Hematopoietic multipotent progenitor cell treated with erythropoietin and hydrocortisone succinate and interleukin-3 and kit ligand, for 8 days (in vitro differentiated cells): ENCODE measurements around the gene TNP2.
"Not testable (repeated sequence)": the region's sequence is repeated elsewhere in the genome, so short reads cannot be mapped to it uniquely, and the experiment has no call there.

ENCODE experiments used
- DNase-seq: peaks from one replicate; pipeline ENCODE4 v3.0.0-alpha.2; 2015

The TNP2 gene

DNA sequence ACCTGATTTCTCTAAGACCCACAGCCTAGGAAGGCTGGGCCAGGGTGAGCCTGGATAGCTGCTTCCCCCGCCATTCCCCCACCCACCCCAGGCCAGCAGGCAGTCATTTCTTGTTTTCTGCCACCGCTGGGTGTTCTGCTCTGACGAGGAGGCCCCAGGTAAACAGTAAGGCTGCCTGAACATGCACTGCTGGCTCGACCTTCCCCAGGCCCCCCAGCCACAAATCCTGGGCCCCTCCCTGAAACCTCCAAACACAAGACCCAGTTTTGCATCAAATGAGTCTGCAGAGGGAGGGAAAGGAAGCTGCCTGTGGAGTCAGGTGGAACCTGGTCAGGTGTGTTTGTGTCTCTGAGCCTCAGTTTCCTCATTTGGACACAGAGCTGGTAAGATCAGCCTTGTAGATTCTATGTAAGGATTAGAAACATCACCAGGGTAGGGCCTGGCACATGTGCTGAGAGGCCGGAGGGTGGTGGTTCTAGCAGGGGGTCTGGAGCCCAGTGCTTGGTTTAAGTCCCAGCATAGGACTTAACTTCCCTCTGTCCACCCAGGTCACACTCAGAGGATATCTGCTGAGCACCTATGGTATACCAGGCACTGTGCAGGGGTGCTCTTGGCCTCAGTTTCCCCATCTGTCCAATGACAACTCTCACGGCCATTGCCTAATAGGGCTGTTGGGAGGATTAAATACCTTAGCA, 30.9 kb upstream of the TNP2 start:
- DNase-seq: no peak

DNA sequence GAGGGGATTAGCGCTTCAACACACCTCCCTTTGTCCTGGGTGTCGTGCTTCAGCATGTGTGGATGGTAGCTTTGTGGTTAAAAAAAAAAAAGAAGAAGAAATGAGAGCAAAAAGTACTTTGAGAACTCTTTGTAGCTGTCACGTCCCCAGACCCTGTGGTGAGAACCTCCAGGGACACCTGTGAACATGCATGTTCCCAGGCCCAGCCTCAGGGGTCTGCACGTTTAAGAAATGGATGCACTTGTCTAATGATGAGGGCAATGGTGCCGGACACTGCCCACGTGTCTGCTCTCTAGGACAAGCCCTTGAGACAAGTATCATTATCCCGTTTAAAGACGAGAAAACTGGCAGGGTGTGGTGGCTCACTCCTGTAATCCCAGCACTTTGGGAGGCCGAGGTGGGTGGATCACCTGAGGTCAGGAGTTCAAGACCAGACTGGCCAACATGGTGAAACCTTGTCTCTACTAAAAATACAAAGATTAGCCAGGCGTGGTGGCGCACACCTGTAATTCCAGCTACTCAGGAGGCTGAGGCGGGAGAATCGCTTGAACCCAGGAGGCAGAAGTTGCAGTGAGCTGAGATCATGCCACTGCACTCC, 29.9 kb upstream of the TNP2 start:
- DNase-seq: not testable (repeated sequence)

DNA sequence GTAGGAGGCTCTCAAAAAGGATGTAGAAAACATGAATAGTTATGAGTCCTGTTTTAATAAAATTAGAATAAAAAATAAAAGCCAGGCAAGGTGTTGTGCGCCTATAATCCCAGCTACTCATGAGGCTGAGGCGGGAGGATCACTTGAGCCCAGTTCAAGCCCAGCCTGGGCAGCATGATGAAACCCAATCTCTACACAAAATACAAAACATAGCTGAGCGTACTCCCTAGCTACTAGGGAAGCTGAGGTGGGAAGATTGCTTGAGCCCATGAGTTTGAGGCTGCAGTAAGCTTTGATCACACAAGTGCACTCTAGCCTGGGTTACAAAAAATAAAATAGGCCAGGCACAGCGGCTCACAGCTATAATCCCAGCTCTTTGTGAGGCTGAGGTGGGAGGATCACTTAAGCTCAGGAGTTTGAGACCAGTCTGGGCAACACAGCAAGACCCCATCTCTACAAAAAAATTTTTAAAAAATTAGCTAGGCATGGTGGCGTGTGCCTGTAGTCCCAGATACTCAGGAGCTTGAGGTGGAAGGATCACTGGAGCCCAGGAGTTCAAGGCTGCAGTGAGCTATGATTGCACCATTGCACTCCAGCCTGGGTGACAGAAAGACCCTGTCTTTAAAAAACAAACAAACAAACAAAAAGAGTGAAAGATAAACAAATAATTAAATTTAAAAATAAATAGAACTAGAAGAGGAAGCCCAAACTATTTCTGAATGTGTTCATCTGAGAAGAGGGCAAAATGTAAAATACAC, 29.2 kb upstream of the TNP2 start:
- no peak for DNase-seq

DNA sequence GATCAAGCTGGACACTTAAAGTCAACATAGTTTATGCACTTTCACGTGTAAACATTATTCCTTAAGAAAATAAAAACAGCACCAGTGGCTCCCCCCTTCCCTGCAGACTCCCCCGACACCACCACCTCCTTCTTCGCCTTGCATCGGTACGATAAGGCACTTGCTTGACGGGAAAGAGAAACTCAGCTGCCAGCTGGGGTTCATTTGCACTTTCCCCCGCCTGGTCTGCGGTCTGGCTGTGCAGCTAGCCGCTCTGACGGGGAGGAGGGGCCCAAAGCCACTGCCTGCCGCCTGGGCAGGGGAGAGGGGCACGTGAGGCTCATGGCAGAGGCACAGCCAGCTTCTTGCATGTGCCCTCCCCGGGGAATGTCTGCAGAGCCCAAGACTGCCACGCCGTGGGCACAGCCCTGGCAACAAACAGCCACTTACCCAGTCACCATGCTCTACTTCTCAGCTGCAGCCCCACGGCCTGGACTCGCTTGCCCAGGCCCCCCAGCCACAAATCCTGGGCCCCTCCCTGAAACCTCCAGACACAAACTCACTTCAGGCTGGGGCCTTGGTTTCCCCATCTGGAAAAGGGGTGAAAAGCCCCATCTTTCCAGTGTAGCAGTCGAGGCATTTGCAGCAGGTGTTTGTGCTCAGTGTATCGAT, 28.5 kb upstream of the TNP2 start:
- DNase-seq: peak; percentile 92

DNA sequence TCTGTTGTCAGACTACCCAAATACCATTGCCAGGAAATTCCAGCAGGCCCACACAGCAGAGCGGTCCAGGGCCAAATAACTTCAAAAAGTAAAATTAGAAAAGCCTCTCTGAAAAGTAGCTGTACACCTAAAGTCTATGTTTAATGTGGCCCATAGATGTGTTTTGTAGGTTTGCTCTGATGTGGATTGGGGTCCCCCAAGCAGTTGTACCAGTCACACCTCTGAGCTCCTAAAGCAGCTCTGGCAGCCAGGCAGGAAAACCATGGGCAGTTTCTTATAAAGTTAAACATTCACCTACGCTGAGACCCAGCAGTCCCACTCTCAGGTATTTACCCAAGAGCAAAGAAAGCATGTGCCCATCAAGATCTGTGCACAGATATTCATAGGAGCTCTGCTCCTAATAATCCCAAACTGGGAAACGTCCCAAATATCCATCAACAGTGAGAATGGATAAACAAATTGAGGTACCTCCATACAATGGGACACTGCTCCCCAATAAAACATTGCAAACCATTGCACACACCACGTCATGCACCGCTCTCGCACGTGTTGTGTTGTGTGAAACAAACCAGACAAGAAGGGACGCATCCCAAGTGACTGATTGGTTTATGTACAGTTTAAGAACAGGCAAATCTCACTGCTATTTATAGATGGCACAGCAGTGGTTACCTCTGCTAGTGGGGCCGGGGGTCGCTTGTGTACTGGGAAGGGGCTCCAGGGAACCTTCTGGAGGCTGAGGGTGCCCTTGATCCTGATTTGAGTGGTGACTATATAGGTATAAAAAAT, 27.8 kb upstream of the TNP2 start:
- peak; percentile 19 for DNase-seq

DNA sequence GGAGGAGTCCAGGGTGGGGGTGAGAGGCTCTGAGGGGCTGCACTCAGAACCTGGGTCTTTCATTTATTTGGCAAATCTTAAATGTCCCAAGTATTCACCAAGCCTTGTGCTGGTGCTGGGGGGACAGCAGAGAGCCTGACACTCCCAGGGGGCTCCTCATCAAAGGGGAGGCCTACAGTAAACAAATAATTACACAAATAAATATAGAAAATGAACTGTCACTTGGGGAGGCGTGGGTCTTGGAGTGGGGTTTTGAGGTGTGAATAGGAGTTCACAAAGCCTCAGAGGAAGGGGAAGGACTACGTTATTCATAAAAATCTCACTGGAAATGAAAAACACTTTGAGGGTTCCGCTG, 27.2 kb upstream of the TNP2 start:
- no peak for DNase-seq

DNA sequence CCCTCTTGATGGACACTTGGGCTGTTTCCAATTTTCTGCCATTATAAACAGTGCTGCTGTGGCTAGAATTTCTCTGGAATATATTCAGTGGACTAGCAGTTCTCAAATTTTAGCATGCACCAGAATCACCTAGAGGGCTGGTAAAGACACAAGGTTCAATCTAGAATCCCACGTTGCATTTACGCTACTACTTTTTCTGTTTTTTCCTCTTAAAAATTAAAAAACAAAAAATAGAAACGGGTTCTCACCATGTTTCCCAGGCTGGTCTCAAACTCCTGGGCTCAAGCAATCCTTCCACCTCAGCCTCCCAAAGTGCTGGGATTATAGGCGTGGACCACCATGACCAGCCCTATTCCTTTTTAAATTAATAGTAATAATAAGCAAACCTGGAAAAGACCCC, 26.5 kb upstream of the TNP2 start:
- DNase-seq: no peak

DNA sequence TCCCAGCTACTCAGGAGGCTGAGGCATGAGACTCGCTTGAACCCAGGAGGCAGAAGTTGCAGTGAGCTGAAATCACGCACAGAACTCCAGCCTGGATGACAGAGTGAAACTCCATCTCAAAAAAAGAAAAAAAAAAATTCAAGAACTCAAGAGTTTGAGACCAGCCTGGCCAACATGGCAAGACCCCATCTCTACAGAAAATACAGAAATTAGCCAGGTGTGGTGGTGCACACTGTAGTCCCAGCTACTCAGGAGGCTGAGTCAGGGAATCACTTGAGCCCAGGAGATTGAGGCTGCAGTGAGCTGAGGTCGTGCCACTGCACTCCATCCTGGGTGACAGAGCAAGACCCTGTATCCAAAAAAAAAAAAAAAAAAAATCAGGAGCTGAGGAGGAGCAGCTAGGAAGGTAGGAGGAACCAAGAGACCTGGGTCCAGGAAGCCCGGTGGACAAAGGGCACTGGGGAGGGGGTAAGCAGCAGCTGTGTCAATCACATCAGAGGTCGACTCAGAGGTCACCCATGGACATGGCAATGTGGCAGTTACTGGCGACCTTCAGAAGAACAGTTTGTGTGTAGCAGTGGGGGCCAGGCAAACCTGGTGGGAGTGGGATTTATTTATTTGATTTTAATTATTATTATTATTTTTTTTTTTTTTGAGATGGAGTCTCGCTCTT, 23.1 kb upstream of the TNP2 start:
- DNase-seq: no peak

DNA sequence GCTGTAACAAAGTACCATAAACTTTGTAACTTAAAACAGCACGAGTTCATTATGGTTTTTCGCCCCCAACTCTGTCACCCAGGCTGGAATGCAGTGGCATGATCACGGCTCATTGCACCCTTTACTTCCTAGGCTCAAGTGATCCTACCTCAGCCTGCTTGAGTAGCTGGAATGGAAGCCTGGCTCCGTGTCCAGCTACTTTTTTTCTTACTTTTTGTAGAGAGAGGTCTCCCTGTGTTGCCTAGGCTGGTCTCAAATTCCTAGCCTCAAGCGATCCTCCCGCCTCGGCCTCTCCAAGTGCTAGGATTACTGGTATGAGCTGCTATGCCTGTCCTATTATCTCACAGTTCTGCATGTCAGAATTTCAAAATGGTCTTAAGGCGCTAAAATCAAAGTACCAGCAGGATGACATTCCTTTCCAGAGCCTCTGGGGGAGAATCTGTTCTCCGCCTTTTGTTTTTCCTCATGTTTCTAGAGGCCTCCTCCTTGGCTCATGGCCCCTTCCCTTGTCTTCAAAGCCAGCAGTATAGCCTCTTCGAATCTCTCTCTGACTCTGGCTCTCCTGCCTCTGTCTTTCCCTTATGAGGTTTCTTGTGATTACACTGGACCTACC, 22.1 kb upstream of the TNP2 start:
- DNase-seq: no peak

DNA sequence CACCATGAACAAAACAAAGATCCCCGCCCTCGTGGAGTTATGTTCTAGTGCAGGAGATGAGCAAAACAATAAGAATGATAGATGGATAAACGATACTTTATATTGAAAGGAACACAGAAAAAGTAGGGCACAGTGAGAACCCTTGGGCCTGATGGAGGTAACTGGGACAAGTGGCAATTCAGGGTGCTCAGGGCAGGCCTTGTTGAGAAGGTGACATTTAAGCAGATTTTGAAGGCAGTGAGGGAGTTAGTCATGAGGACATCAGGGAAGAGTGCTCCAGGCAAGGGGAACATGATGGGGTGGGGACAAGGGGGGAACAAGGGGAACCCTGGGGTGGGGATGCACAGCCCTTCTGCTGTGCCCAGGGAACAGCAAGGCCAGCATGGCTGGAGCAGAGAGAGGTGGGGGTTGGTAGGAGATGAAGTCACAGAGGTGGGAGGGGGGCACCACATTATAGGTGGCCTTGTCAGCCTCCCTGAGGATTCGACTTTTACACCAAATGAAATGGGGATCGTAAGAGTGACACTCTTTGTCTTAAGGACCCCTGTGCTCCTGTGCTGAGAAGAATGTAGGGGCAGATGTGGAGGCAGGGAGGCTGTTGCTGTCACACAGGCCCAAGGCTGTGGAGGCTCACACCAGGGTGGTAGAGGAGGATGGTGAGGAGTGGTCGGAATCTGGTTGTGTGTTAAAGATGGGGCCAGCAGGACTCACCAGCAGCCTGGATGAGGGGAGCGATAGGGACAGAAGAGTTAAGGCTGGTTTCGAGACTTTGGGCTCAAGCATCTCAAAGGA, 21.2 kb upstream of the TNP2 start:
- no peak for DNase-seq

DNA sequence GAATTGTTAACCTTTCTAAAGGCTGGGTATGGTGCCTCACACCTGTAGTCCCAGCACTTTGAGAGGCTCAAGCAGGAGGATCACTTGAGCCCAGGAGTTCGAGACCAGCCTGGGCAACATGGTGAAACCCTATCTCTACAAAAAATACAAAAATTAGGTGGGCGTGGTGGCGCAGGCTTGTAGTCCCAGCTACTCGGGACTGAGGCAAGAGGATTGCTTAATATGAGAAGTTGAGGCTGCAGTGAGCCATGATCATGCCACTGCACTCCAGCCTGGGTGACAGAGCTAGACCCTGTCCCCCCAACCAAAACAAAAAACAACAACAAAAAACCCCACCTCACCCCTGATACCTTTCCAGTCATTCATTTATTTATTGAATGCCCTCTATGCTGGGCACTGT, 20.6 kb upstream of the TNP2 start:
- DNase-seq: not testable (repeated sequence)

DNA sequence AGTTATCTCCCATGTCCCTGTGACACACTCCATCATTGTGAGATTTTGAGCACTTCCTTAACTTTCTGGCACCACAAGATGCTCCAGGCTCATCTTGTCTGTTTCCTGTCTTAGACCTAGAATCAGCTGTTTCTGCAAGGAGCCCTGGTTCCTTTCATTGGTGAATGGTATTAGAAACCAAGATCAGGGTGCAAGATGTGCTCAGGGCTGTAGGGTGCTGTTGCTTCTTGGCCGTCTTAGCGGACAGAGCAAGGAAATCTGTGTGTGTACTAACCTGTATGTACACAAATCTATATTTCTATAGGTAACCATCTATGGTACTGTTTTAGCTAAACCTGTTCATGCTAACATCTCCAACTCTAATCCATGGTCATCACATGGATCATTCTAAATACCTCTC, 20.1 kb upstream of the TNP2 start:
- DNase-seq: no peak

DNA sequence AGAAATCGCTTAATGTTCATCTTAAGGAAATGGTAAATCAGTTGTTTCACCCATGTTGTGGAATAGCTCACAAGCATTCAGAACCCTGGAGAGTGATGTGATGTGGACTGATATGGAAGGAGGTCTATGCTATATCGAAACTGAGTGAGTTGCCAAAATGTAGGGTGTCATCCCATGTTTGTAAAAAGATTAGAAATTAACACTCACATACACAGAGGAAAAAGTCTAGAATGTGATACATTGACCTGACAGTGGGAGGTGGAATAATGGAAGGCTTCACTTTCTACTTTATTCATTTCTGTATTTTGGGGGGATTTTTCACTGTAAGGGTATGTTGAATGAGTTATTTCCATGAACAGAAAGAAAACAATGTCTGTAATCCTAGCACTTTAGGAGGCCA, 16.7 kb upstream of the TNP2 start:
- DNase-seq: no peak

DNA sequence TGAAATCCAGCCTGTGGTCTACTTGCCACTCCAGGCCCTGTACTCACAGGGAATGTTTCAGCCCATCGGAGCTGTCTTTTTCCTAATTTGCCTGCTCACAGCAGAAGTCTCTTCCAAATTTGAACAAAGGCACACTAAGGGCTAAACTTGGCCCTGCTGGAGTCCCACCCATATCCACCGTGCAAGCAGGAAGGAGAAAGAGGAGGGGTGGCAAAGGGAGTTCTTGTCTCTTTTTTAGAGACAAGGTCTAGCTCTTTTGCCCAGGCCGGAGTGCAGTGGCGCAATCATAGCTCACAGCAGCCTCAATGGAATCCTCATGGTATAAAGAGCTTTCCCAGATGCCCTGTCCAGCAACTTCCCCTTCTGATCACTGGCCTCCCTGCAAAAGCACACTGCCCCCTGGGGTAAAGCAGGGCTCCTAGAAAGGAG, 14.7 kb upstream of the TNP2 start:
- no peak for DNase-seq

DNA sequence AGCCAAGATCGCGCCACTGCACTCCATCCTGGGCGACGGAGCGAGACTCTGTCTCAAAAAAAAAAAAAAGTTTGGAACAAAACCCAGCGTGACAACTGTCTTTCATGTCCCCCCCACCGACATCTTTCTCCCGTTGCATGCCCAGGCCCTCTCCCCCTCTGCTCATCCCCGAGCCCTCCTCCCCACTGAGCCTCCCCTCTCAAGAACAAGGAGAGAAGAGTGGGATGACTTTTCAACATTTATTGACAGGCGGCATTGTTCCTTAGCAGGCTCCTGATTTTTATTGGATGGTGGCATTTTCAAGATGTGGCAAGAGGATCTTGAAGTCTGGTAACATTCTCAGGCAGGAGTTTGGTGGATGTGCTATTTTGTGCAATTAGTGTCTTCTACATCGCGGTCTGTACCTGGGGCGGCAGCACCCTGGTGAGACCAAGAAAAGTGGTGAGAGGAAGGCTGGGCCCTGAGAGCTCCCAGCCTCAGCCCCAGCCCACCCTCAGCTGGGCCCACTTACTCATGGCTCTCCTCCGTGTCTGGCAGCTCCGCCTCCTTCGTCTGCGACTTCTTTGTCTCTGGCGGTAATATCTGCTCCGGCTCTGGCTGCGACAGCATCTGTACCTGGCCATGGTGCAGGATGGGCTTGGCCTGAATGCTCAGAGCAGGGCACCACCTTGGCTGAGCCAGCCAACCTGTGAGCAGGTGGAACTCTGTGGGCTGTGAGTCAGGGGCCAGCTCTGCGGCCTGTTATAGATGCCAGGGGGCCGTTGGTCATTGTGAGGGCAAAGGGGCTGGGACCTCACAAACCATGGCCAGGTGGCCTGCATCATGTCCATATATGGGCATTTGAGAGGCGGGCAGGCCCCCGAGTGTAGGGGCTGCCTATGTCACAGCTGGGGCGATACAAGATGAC, 11.7 kb upstream of the TNP2 start, which contains the start of gene PRM1:
PRM1 (minus strand) TSS at position 715 of the 907 bp plus-strand sequence; CDS start at position 623, 92 bp downstream.
- DNase-seq: no peak

DNA sequence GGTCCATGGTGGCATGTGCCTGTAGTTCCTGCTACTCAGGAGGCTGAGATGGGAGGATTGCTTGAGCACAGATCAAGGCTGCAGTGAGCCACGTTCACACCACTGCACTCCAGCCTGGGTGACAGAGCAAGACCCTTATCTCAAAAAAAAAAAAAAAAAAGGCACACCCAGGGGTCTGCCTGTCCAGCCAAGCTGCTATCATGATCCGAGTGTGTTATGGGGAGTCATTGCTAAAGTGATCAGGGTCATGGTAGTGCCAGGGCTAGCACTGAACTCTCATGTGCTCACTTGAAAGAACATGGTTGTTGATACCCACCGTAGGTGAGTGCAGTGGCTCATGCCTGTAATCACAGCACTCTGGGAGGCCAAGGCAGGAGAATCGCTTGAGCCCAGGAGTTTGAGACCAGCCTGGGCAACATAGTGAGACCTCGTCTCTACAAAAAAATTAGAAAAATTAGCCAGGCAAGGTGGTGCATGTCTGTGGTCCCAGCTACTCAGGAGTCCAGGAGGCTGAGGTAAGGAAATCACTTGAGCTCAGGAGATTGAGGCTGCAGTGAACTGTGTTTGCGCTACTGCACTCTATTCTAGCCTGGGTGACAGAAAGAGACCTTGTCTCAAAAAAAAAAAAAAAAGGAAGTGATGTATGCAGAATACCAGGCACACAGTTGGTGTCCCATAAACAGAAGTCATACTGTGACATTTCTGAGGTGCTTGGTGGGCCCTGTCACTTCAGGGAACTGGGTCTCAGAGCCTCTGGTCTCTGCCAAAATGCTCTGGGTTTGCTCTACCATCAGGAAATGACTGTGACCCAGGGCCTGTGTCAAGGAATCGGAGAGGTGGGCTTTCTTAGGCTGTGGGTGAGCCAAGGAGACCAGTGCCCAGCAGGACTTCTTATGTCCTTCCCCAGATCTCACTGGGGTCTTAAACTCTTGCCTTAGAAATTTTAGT, 9.8 kb upstream of the TNP2 start:
- DNase-seq: no peak

DNA sequence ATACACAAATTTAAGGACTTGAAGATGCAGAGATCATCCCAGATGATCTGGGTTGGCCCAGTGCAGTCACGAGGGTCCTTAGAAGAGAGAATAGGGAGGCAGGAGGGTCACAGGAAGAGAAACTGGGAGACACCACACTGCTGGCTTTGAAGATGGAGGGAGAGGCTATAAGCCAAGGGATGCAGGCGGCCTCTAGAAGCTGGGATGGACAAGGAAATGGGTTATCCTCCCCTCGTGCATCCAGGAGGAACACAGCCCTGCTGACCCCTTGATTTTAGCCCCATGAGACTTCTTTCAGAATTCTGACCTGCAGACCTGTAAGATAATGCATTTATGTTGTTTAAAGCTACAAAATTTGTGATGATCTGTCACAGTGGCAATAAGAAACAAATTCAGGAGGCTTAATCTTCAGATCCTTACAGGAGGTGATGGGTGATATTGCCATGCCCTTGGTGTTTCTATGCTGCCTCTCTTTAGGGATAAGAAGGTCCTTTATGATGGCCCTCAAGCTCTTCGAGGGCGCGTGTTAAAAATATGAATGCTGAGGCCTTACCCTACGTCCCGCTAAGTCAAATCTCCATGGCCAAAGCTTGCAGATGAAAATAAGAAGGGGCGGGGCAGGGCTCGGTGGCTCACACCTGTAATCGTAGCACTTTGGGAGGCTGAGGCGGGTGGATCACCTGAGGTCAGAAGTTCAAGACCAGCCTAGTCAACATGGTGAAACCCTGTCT, 8.6 kb upstream of the TNP2 start:
- DNase-seq: no peak
